Smooth muscle cell (in vitro differentiated cells): ENCODE results near the gene MEIKIN. TPM values are rescaled to one million over a fixed set of nuclear protein-coding genes. Genes with fewer than 3 reads are reported as not detected.

Experiments
- DNase-seq: peaks from one replicate; lab custom pipeline; 2025; ENCODE audit not compliant: unreplicated experiment; lab: John Stamatoyannopoulos, UW
- H2AFZ ChIP-seq: fragments of 200-600 bp; sonication (generic); 2 replicates; pipeline ENCODE4 v1.6.0; 2016; ENCODE audit warnings: antibody characterized with exemption, low read depth, mild to moderate bottlenecking
- H3F3A ChIP-seq: fragments of 200-600 bp; sonication (generic); 2 replicates; pipeline ENCODE4 v1.6.0; 2017; ENCODE audit warnings: antibody characterized with exemption, low read depth
- H3K27ac ChIP-seq: fragments of 200-600 bp; sonication (generic); 2 replicates; pipeline ENCODE4 v1.5.1; 2016; ENCODE audit warnings: low read depth, mild to moderate bottlenecking
- H3K27me3 ChIP-seq: fragments of 200-600 bp; sonication (generic); 2 replicates; pipeline ENCODE4 v1.6.1; 2016; ENCODE audit warnings: low read depth, mild to moderate bottlenecking
- H3K36me3 ChIP-seq: fragments of 200-600 bp; sonication (generic); 2 replicates; pipeline ENCODE4 v1.5.1; 2016; ENCODE audit warnings: low read depth
- H3K4me1 ChIP-seq: fragments of 200-600 bp; sonication (generic); 2 replicates; pipeline ENCODE4 v1.5.1; 2016; ENCODE audit warnings: low read depth
- H3K4me2 ChIP-seq: fragments of 200-600 bp; sonication (generic); 2 replicates; pipeline ENCODE4 v1.6.0; 2016; ENCODE audit warnings: mild to moderate bottlenecking
- H3K4me3 ChIP-seq: fragments of 200-600 bp; sonication (generic); 2 replicates; pipeline ENCODE4 v1.5.1; 2016; ENCODE audit warnings: mild to moderate bottlenecking
- H3K79me2 ChIP-seq: fragments of 200-600 bp; sonication (generic); 2 replicates; pipeline ENCODE4 v1.6.0; 2016; ENCODE audit warnings: low read depth, mild to moderate bottlenecking
- H3K9ac ChIP-seq: fragments of 200-600 bp; sonication (generic); 2 replicates; pipeline ENCODE4 v1.6.0; 2016; ENCODE audit warnings: low read depth
- H3K9me3 ChIP-seq: fragments of 200-600 bp; sonication (generic); replicated peaks from 2 replicates; pipeline ENCODE4 v1.5.1; 2016; ENCODE audit warnings: low read depth
- H4K20me1 ChIP-seq: fragments of 200-600 bp; sonication (generic); 2 replicates; pipeline ENCODE4 v1.6.0; 2016; ENCODE audit warnings: low read depth
- WGBS: methylation state at CpG from one replicate; pipeline ENCODE4 v1.1.7; 2016; ENCODE audit warnings: low lambda C conversion rate; 5-methylcytosine and 5-hydroxymethylcytosine counted together
- polyA plus RNA-seq: library from polyadenylated mRNA; unstranded; fragments of >200 nt; fragmentation: Nextera tagmentation; extraction: Ambion mirVana; gene quantifications from 2 replicates; pipeline ENCODE4 v1.2.1, GENCODE V29; 2016
- total RNA-seq: library from RNA; depleted of rRNA; stranded (reverse); fragments of >200 nt; gene quantifications from 2 replicates; pipeline ENCODE4 v1.2.3, GENCODE V29; 2014
- TF ChIP-seq, protein P1 (sequence below): fragments of 200-600 bp; sonication (generic); IDR thresholded peaks from 2 replicates; pipeline ENCODE4 v1.5.1; 2017; ENCODE audit warnings: borderline replicate concordance, mild to moderate bottlenecking, antibody characterized with exemption; ENCODE audit not compliant: insufficient read depth, poor library complexity, severe bottlenecking

MEIKIN gene
- total and polyA plus RNA-seq, 2 experiments from 2014 or later = not detected

DNA sequence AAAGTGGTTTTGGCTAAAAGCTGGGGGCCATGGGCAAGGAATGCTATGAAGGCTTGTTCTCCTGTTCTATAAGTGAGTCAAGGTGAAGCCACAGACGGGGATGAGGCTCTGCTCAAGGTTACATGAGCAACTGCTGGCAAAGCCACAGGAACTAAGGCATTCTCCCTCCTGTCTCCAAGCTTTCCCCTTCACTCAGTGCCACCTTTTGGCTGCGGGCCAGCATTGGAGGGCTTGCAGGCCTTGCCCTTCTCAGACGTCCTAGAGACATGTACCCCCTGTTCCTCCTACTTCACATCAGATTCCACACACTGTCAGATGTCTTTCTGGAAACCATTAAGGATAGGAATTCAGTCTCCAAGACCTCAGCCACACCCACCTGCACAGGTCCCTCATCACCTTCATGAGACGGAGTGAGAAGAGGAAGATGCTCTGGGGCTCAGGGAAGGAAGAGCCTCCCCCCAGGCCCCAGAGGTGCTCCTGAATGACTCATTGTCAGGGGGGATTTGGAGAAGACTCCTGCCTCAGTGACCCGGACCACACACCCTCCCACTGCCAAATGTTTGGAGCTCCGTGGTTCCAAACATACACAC, 20.5 kb upstream of the MEIKIN start:
- Histone ChIP-seq H4K20me1 (no peaks in the 10 kb centered on the region), H2AFZ (no peak overlapping the region), H3F3A (no peaks in the 10 kb centered on the region), H3K27me3 (no peaks in the 10 kb centered on the region), H3K4me3 (no peak overlapping the region), H3K79me2 (no peaks in the 10 kb centered on the region), H3K9ac (no peak overlapping the region), H3K36me3 (no peaks in the 10 kb centered on the region), H3K9me3 (no peaks in the 10 kb centered on the region), H3K4me1 (no peaks in the 10 kb centered on the region), H3K4me2 (no peak overlapping the region), H3K27ac (no peak overlapping the region)
- no peak for DNase-seq
- TF ChIP-seq, protein P1, sequence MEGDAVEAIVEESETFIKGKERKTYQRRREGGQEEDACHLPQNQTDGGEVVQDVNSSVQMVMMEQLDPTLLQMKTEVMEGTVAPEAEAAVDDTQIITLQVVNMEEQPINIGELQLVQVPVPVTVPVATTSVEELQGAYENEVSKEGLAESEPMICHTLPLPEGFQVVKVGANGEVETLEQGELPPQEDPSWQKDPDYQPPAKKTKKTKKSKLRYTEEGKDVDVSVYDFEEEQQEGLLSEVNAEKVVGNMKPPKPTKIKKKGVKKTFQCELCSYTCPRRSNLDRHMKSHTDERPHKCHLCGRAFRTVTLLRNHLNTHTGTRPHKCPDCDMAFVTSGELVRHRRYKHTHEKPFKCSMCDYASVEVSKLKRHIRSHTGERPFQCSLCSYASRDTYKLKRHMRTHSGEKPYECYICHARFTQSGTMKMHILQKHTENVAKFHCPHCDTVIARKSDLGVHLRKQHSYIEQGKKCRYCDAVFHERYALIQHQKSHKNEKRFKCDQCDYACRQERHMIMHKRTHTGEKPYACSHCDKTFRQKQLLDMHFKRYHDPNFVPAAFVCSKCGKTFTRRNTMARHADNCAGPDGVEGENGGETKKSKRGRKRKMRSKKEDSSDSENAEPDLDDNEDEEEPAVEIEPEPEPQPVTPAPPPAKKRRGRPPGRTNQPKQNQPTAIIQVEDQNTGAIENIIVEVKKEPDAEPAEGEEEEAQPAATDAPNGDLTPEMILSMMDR = no peak
- WGBS = 76% methylated on average over 6 of the region's 6 CpGs

DNA sequence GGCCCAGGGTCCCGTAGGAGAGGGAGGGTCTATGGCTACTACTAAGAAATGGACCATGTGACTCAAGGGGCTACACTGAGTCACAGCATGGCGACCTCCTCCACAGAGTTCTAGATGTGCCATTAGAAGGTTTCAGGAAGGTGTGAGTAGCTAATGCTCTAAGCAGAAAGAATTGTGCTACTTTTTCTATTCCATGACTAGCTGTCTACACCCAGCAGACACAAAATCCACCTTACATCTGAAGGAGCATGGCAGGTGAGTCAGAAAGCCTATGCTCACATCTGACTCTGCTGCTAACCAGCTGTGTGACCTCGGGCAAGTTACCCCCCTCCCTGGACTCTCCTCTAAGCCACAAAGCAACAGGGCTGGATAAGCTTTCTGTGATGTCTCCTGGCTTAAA, 14.4 kb upstream of the MEIKIN start:
- Histone ChIP-seq H3K27ac (no peak overlapping the region), H2AFZ (no peak overlapping the region), H3K4me2 (no peak overlapping the region), H3K9ac (no peak overlapping the region), H3K79me2 (no peaks in the 10 kb centered on the region), H3K27me3 (no peaks in the 10 kb centered on the region), H4K20me1 (no peaks in the 10 kb centered on the region), H3K36me3 (no peaks in the 10 kb centered on the region), H3K4me1 (no peaks in the 10 kb centered on the region), H3K9me3 (no peaks in the 10 kb centered on the region), H3F3A (no peaks in the 10 kb centered on the region), H3K4me3 (no peak overlapping the region)
- 86% methylated on average over 3 of the region's 3 CpGs for WGBS
- DNase-seq = no peak
- TF ChIP-seq, protein P1 = no peak

DNA sequence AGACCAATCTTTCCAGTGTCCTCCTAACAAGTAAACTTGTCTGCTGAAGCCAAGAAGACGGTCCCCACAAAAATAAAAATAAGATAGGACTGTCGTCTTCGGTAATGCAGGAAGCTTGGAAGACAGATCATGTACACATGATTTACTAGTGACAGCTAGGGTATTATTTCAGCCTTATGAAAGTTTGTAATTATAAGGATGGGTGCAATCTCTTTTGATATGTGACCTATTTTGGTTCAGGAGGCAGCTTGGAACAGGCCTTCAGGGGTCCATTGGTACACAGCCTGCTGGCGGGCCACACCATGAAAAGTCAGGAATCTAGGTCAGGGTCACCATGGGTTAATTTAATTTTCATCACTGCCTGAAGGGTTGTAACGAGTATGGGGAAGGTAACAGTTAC, 13.7 kb upstream of the MEIKIN start:
- no peak overlapping the region for H2AFZ ChIP-seq
- DNase-seq = no peak
- H3K4me3 ChIP-seq = no peak overlapping the region
- 88% methylated on average over 5 of the region's 5 CpGs for WGBS
- no peaks in the 10 kb centered on the region for H3K27me3 ChIP-seq
- no peaks in the 10 kb centered on the region for H3F3A ChIP-seq
- H3K79me2 ChIP-seq = no peaks in the 10 kb centered on the region
- H3K9me3 ChIP-seq = no peaks in the 10 kb centered on the region
- H3K27ac ChIP-seq = no peak overlapping the region
- H4K20me1 ChIP-seq = no peaks in the 10 kb centered on the region
- H3K4me2 ChIP-seq = no peak overlapping the region
- TF ChIP-seq, protein P1 = no peak
- no peaks in the 10 kb centered on the region for H3K36me3 ChIP-seq
- no peaks in the 10 kb centered on the region for H3K4me1 ChIP-seq
- H3K9ac ChIP-seq = no peak overlapping the region
